GM19035 (cell line): ENCODE data around the gene PRR16.

Experiments
- ATAC-seq: cut with Tn5 transposase; IDR thresholded peaks from one replicate; pipeline ENCODE4 v1.9.1; 2021; ENCODE audit not compliant: unreplicated experiment

Gene PRR16

DNA sequence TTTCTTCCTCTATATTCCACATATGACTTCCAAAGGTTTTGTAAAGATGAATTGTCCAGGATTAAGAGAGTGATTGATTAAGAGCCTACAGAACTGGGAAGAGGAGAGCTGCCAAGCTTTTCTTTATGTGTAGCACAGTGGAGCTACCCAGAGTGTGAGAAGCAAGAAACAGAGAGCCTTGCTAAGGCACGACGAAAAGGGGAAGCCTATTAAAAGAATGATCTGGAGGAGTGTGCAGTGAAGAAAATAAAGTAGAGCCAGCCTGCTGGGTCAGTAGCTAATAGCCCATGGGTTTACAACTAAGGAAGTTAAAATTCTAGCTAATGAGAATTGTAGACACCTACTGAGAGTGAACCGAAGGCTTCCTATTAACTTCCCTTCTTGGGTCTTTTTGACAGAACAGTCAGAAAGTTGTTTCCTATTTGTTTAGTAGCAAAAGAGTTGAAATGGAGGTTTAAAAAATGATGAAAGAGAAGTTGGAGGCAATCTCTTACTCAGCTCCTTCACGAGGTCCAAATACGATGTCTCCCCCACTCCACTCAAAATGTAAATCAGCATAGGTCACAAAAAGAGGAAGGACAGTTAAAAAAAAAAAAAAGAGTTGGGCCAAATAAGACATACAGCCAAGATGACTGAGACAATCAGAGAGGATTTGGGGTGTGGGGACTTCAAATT, 957 bp upstream of the PRR16 start:
- no peak for ATAC-seq

DNA sequence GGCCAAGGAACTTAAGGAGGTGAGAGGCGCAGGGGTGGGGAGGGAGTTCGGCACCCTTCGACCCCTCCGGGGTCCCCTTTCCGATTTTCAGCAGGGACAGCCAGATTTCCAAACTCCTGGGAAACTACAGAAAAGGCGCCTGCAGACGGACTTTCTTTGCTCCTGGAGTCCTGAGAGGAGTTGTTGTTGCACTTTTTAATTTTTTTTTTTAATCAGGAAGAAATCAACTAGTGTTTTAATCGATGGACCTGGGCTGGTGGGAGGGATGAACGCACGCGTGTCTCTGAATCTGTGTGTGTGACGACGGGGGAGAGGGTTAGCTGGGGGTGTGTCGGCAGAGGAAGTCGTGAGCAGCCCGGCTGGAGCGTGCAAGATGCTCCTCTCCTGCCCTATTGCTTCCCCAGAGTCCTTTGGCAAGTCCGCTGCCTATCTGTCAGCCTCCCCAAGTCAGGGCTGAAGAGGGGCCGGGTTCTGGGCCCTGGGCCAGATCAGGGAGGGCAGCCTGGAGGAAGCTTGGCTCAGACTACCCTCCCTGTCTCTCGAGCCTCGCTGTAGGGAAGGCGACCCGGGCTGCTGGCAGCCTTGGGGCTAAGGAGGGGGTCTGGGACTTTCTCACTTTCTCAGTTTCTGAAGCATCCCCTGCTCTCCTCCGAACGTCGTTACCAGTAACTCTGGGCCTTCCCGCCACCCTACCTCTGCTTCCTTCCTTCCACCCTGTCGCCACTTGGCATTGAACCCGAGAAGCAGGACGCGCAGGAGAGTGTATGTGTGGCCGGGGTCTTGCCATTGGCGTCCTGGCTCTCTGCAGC, 731 bp downstream of the PRR16 start:
- ATAC-seq: no peak

DNA sequence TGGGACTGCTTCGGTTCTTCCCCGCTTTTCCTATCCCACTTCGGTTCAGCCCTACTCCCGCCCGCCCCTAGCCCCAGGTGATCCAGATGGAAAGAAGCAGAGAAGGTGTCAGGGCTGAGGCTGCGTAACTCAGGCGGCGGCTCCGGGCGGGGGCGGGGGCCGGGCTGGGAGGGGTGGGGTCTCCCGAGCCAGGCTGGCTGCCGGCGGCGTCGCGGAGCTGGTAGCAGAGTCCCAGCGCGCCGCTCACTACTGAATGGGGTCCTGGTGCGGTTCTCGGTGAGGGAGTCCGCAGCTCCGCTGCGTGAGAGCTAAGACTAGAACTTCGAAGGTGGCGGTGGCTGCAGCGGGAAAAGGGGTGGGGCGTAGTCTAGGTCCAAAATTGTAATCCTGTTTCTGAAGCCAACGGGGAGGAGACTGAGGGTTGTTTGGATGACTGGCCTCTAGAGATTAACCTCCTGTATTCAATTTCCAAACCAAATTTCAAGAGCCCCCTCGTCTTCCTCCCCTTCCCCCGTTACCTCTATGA, 1.4 kb downstream of the PRR16 start:
- no peak for ATAC-seq

DNA sequence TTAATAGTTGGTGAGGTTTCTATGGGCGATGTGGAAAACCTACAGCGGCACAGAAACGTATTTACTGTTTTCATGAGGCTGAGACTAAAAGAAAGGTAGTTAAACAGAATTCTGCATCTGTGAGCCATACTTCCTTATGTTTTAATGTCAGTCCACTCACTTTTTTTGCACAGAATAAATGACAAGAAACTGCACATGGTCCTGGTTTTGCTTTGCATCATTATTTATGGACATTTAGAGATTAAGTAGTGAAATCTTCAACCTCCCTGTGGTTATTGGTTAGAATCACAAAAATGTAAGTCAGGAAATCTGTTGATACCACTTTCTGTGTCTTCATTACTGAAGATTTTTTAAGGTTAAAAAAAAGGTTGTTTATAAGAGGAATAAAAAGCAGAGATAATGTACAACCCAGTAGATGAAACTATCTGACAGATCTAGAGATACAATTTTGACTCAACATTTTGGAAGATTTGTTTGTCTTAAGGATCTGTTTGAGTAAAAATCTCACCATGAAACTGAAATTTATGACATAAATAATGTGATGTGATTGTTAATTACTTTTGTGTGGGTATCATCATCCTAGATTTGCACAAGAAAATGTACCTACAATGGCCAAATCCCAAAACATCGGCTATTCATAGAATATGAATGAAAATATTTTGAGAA, 2.4 kb downstream of the PRR16 start:
- ATAC-seq: no peak

DNA sequence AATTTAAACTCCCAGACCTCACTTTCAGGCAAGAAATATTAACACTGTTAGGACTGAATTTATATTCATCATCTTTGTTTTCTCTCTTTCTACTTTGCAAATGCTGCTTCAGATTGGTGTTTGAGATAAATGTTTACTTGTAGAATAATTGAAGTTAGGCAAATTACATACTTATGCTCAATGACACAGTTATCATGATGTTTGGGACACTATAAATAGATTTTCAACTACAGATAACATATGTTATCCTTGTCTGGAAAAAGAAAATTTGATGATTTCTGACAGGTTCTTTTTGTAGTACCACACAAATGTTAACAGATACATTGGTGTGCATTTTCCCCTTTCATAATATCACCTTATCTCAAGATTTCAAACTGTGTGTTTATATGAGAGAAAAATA, 7.9 kb downstream of the PRR16 start:
- no peak for ATAC-seq

DNA sequence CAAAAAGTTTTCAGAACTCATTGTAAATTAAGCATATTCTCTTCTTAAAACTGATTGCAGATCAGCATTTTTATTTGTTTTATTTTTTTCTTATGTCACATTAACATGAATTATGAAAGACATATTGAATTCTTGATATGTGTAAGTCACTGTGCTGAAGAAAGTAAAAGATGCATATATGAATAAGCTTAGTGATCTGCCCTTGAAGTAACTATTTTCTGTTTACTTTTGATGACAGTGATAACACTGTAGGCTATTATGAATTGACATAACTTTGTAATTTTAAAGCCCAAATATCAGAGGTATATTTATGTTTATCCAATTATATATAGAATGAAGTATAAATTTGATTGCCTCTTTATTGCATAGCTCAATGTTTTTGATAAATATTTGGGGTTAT, 8.8 kb downstream of the PRR16 start:
- ATAC-seq: no peak

DNA sequence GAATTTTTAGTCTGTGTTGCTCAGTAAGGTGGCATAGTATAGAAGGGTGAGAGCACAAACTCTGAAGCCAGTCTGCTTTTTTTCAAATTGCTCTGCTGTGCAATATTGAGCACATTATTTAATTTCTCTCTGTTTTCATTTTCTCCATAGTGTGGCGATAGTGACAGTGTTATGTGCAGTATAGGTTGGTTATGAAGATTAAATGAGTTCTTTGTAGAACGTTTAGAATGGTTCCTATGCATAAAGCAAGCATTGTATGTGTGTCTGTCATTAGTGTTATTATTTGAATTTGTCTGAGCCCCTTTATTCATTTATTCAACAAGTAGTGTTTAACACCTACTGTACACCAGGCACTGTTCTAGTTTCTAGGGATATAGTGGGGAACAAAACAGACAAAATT, 9.2 kb downstream of the PRR16 start:
- no peak for ATAC-seq

DNA sequence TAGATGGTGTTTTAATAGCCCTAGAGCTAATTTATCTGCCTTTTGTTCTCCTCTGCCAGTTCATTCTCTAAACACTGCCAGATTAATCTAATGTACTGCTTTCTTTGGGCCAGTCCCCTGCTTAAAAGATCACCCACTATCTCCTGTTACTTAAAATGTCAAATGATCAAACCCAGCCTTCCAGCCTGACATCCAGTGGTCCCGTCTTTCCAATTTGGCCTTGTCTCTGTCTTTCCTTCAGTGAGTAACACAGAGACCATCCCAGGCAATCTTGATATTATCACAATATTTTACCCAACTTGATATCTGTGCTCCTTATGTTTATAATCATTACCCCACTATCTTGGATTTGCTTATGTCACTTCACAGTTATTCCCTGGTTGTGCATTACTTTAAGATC, 12.0 kb downstream of the PRR16 start:
- ATAC-seq: no peak

DNA sequence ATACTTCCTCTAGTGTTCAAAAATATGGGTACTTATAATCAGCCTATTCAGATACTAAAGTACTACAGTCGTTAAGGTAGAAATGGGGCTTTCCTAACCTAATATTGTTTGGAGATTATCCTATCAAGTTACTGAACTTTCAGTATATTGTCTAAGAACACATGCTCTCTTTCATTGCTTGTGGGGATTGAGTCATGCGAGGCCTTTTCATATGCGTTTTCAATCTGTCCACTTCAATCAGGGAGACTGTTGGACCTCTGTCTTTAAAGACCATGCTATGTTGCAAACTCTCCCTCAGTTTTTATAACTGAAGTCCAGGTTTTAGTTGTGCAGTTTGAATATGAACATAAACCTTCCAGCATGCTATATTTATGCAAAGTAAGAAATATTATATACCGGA, 15.0 kb downstream of the PRR16 start:
- ATAC-seq: no peak

DNA sequence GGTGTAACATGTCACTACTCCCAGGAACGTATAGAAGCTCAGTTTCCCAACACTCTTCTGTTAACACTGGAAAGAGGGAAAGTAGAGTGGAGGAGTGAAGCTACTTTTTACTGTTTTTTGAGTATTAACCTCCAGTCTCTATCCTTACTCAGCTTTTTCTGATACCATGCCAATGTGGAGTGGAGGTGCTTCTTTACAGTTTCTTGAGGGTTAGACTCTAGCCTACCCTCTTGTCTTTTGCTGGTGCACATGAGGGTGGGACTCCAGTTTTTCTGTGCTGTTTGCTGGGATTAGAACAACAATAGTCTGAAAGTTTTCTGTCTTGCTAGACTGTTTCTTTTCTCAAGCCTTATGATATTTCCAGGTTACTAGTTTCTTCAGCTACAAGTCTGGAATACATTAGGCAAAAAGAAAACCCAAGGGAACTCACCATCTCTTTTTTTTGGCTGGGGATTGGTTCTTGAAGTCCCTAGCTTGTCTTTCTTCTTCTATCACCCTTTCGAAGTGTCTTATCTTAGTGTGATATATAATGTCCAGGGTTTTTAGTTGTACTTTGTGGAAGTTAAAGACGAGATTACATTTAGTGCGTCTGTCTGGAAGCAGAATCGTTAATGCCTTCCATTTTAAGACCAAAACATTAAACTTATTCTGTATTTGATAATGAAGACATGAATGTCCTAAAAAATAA, 35.9 kb downstream of the PRR16 start:
- ATAC-seq: no peak

DNA sequence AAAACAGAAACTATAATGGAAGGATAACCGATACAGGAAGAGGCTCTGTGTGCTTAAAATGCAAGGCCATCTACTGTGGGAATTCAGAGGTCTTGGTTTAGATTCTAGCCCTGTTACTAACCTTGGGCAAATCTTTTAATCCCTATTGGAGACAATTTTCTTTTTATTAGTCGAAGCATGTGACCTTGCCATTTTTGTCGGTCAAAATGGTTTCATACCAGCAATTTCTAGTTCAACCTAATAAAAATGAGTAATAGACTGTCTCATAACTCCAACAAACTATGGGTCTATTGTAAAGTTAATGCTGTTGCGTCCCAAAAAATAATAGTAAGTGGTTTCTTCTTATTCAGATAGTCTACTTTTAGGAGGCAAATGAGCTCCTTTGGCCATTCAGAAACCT, 38.4 kb downstream of the PRR16 start:
- ATAC-seq: no peak

DNA sequence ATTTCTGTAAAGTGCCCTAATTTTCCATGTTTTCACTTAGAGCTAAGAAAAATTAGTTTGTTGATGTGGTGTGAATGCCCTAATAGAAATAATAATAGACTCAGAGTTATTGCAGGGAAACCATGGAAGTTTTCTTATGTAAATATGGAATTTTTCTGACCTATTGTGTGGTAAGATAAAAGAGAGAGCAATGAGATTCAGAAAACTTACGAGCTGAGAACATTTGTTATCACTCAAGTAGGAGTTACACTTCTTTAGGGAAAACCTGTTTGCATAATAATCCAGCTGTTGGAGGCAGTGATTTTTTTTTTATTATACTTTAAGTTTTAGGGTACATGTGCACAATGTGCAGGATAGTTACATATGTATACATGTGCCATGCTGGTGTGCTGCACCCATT, 39.2 kb downstream of the PRR16 start:
- no peak for ATAC-seq

DNA sequence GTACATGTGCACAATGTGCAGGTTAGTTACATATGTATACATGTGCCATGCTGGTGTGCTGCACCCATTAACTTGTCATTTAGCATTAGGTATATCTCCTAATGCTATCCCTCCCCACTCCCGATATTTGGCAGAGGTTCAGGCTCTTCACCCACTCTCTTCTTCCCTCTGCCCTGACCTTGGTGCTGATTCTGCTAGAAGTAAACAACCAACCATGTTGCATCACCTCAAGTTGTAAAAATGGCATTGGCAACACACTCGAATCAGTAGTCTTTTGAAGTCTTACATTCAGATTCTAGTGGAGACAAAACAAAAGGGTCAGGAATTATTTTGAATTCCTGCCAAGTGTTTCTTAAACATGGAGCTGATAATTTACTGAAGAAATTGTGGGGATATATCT, 40.0 kb downstream of the PRR16 start:
- ATAC-seq: no peak

DNA sequence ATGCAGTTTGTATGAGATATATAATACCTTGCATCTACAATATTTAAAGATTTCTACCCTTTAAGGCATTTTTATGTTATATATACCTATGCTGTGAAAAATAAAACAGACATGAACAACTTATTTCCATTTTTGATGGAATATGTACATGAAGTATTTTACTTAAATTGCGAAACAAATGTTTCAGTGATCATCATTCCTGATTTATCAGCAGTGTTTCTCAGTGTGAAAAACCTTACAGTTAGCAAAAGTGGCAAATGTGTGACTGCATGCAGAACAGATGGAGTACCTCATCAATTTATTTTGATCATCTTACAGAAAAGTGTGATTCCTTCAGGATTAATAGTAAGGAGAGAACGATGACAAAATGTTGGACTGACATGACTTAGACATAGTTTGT, 43.1 kb downstream of the PRR16 start:
- ATAC-seq: no peak

DNA sequence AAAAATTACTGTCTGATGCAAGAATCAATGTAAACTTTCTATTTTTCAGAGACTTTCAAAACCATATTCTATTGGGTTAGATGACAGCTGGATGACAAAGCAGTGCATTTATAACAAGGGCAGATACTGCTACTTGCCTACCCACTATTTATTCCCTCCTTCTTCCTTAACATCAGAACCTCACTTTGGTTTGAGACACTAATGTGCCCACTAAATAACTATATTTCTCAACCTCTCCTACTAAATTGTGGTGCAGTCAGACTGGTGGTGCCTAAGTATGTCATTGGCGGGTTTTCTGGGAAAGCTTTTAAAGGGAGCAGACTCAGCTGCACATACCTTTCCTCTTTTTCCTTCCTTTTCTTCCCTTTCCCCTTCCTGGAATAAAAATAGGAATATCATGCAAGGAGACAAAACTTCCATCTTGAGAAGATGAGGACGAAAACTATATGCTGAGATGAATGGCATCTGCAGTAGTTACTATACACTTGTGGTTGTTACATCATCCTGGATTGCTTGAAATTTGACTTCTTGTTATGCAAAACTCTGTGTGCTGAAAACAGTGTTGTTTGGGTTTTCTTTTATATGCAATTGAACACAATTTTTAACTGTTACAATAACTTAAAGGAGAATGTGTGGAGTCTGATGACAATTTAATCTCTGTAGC, 43.8 kb downstream of the PRR16 start:
- no peak for ATAC-seq

DNA sequence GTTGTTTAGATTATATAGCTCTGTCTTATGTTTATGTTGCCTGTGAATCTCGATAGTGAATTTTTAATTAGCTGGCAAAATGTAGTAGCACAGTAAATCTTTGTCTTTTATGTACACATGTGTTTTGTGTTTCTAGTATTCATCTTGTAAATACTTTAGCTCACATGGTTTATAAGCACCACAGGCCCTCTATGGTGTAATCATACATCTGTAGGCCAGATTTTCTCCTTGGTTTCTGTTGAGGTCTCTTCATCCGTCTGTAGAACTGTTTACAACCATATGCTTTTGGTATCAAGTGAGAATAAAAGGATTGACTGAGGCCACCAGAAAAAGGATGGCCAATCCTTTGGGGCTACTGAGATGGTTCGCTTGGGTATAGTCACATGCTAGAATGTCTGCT, 45.0 kb downstream of the PRR16 start:
- no peak for ATAC-seq

DNA sequence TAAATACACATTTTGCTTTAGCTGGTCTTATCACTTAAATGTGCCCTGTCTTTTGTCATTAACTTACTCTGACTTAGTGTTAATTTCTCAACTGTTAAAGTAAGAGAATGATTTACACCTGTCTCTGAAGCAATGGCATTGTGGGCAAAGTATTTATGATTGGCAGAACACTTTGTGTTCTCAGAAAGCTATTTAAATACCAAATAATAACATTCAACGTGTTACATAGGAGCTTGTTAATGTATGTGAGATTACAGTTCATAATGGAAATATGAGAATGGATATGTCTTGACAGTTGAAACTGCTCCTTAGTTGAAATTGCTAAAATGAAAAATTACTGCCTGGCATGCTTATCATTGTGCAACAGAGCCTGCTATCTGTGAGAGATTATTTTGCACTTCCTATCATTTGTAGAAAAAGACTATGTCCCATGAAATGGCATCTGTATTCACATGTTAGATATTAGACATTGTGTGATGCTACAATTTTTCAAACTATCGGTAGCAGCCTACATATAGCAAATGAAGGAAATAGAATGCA, 46.1 kb downstream of the PRR16 start:
- ATAC-seq: no peak

DNA sequence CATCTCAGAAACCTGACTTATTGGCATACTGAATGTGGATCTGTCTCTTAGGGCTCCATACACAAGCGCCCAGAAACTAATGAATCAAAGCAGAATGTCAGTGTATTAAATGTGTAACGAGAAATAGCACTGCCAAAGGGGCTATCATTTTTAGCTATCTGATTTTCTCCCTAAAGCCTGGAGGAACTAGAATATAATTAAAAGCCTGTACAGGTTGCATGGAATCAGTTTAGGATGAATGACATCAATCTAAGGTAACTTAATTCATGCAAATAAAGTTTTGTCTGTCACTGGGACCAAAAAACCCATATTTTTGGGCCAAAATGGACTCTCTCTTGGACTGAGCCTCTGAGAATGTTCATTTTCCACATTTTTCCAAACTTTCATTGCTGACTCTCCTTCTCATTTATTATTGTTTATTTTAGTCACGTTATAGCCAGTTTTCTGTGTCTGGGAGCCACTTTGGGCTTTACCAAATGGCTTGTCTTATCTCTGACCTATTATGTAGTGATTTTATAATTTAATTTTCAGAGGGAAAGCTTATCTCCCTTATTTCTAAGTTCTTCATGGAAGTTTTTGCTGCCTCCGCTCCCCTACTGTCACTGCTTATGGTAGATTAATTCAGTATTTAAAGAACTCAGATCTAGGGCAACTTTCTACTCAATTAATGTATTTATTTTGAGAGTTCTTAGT, 47.0 kb downstream of the PRR16 start:
- no peak for ATAC-seq

DNA sequence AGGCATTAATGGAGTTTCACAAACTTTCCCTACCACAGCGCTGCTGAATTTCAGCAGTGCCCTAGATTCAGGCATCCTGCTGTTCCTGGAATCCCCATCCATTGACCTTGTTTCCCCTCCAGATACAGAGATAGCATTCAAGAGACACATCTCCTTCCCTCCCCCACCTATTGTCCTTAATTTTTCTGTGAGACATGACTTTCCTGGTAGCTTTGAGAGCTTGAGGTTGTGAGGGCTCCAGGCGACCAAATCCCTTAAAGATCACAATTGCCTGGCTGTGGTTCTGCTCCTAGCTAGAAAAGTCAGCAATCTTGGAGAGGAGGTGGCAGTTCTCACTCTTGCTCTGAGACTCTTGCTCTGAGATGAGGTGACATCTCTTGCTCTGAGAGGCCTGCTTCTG, 48.0 kb downstream of the PRR16 start:
- ATAC-seq: no peak
